SKM-1 (cell line): ENCODE data around the gene PSMC5.
"Not testable (repeated sequence)": the region's sequence is repeated elsewhere in the genome, so short reads cannot be mapped to it uniquely, and the experiment has no call there.

ENCODE experiments used
- DNase-seq: peaks from one replicate; lab custom pipeline; 2025; ENCODE audit not compliant: unreplicated experiment; lab: John Stamatoyannopoulos, UW

PSMC5 gene

GRCh38 chr17:63870292-63870665 is 43.0 kb downstream of the PSMC5 start:
- DNase-seq, result not testable (repeated sequence)

DNA sequence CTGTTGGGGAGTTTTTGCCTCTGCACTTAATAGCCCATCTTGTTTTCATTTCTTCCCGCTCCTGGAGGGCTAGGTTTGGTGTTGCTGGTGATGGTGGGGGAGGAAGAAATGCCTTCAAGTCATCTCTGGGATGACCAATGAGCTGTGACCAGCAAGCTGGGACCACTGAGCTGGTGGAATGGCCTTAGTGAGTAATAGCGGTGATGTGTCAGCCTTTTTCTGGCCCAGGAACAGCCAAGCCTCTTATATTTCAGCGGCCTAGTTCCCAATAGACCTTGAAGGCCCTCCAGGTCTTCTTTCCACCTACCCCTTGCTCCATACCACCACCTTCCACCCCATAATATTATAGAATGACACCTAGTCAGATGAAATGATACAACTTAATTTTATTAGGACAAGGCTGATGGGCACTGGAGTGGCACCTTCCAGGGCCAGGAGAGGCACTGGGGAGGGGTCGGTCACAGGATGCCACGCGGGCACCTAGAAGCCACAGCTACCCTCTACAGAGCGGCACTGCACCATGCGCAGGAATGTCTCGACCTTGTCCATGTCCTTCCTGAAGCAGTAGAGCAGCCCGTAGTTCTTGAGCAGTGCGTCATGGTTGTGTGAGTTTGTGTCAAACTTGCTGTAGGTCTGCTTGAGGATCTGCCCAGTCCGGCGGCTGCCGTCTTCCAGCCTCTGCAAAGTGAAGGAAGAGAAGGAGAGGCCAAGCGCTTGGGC is 44.6 kb downstream of the PSMC5 start:
- DNase-seq, result not testable (repeated sequence)

GRCh38 chr17:63873577-63873976 is 46.3 kb downstream of the PSMC5 start, which contains the start of gene CSH2:
Gene CSH2 (minus strand): TSS chr17:63873677. CDS start chr17:63873614, 63 bp downstream.
- not testable (repeated sequence) for DNase-seq

DNA sequence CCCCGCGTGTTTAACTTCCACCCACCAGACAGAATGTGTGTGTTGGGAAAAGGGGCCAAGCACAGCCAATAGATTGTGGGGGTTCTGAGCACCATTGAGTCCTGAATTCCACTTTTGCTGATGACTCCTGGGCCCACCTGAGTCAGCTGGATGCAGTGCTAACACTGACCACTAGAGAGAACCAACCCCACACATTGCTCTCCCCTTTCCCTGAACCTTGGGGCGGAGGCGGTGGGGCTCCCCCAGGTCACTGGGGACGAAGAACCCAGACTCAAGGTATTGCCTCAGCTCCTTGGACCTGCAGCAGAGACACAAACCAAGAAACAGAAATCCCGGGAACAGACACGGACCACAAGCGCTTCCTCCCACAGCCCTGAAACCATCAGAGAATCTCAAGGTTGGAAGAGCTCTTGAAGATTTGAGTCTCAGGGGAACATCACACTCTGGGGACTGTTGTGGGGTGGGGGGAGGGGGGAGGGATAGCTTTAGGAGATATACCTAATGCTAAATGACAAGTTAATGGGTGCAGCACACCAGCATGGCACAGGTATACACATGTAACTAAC is 46.9 kb downstream of the PSMC5 start:
- not testable (repeated sequence) for DNase-seq

- DNase-seq, result not testable (repeated sequence)
Measured at GRCh38 chr17:63874693-63875092, 47.5 kb downstream of the PSMC5 start.

GRCh38 chr17:63878413-63878812 is 51.2 kb downstream of the PSMC5 start:
- DNase-seq, result not testable (repeated sequence)

DNA sequence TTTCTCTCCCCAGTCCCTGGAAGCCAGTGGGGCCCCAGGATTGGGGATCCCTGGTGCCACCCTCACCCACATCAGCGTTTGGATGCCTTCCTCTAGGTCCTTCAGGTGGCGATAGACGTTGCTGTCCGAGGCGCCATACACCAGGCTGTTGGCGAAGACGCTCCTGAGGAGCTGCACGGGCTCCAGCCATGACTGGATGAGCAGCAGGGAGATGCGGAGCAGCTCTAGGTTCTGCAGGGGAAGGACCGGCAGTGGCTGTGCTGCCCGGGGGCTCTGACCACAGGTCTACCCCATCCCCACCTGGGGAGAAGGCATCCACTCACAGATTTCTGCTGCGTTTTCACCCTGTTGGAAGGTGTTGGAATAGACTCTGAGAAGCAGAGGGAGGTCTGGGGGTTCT is 53.5 kb downstream of the PSMC5 start:
- DNase-seq, result no peak

DNA sequence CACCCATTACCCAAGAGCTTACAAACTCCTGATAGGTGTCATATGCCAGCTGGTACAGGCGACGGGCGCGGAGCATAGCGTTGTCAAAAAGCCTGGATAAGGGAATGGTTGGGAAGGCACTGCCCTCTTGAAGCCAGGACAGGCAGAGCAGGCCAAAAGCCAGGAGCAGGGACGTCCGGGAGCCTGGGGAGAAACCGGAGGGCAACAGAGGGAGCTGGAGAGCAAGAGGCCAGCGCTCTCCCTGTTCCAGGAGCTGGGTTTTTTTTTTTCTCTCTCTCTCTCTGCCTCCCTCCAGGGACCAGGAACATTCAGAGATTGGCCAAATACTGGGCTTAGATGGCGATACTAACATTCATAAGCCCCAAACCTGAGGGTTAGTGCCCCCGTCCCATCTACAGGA is 54.1 kb downstream of the PSMC5 start:
- not testable (repeated sequence) for DNase-seq
